WTC11 (cell line): Measurements from ENCODE around the gene GLRX2. TPM values are rescaled to one million over a fixed set of nuclear protein-coding genes. Genes with fewer than 3 reads are reported as not detected.

Experiments used
- ATAC-seq: fragments of 200-7000 bp; cut with Tn5 transposase; 2 replicates; pipeline ENCODE4 v1.10.0; 2021; ENCODE audit warnings: mild to moderate bottlenecking, moderate library complexity
- CTCF ChIA-PET: fragments of 300-600 bp; sonication (Branson Sonifier 250); formaldehyde crosslinking; loops from one replicate; lab custom pipeline; 2021; ENCODE audit warnings: antibody characterized with exemption; lab: Charles Lee
- POLR2A ChIA-PET: fragments of 350-600 bp; sonication (Branson Sonifier 250); formaldehyde crosslinking; loops from one replicate; lab custom pipeline; 2021; ENCODE audit warnings: antibody characterized with exemption; lab: Charles Lee
- DNase-seq: peaks from one replicate; pipeline ENCODE4 v3.0.0; 2021; ENCODE audit warnings: low spot score
- H3K27ac Mint-ChIP-seq: 2 replicates; pipeline ENCODE4 v1.8.0; 2021; ENCODE audit warnings: mixed read lengths
- H3K27me3 Mint-ChIP-seq: 2 replicates; pipeline ENCODE4 v1.8.0; 2021; ENCODE audit warnings: low read depth, mild to moderate bottlenecking, moderate library complexity, mixed read lengths
- H3K36me3 Mint-ChIP-seq: 2 replicates; pipeline ENCODE4 v1.8.0; 2021; ENCODE audit warnings: mixed read lengths
- H3K4me1 Mint-ChIP-seq: 2 replicates; pipeline ENCODE4 v1.8.0; 2022; ENCODE audit warnings: mixed read lengths
- H3K4me3 Mint-ChIP-seq: 2 replicates; pipeline ENCODE4 v1.8.0; 2021; ENCODE audit warnings: mild to moderate bottlenecking, moderate library complexity, mixed read lengths
- H3K9me3 Mint-ChIP-seq: 2 replicates; pipeline ENCODE4 v1.8.0; 2021; ENCODE audit warnings: mixed read lengths
- HMGA2 ChIP-seq: fragments of 250-450 bp; sonication (Bioruptor Pico); IDR thresholded peaks from 2 replicates; pipeline ENCODE4 v1.4.0; 2021; ENCODE audit warnings: mild to moderate bottlenecking, moderate library complexity
- MXD4 ChIP-seq: fragments of 250-450 bp; sonication (Bioruptor Pico); IDR thresholded peaks from 2 replicates; pipeline ENCODE4 v1.8.0; 2021; ENCODE audit warnings: mild to moderate bottlenecking, moderate library complexity, borderline replicate concordance
- NFE2L1 ChIP-seq: sonication (generic); formaldehyde crosslinking; IDR thresholded peaks from 2 replicates; pipeline ENCODE4 v1.8.1; 2023; ENCODE audit warnings: missing genetic modification reagents
- NR1H2 ChIP-seq: sonication (generic); formaldehyde crosslinking; IDR thresholded peaks from 2 replicates; pipeline ENCODE4 v1.9.0; 2021; ENCODE audit warnings: mild to moderate bottlenecking, moderate library complexity, missing genetic modification reagents
- OVOL2 ChIP-seq: fragments of 250-450 bp; sonication (Bioruptor Pico); IDR thresholded peaks from 2 replicates; pipeline ENCODE4 v1.9.0; 2021; ENCODE audit warnings: mild to moderate bottlenecking, borderline replicate concordance
- RELA ChIP-seq: sonication (generic); formaldehyde crosslinking; IDR thresholded peaks from 2 replicates; pipeline ENCODE4 v1.8.1; 2022; ENCODE audit warnings: missing genetic modification reagents, mild to moderate bottlenecking, borderline replicate concordance
- SOX15 ChIP-seq: fragments of 250-450 bp; sonication (Bioruptor Pico); IDR thresholded peaks from 2 replicates; pipeline ENCODE4 v1.9.0; 2021; ENCODE audit warnings: mild to moderate bottlenecking
- TCF7 ChIP-seq: sonication (generic); formaldehyde crosslinking; IDR thresholded peaks from 2 replicates; pipeline ENCODE4 v1.8.0; 2022; ENCODE audit warnings: mild to moderate bottlenecking, low read depth, missing genetic modification reagents, moderate library complexity
- ZBTB21 ChIP-seq: sonication (generic); formaldehyde crosslinking; IDR thresholded peaks from 2 replicates; pipeline ENCODE4 v1.8.1; 2023; ENCODE audit warnings: mild to moderate bottlenecking, missing genetic modification reagents, borderline replicate concordance
- ZNF671 ChIP-seq: fragments of 250-450 bp; sonication (Bioruptor Pico); IDR thresholded peaks from 2 replicates; pipeline ENCODE4 v1.8.0; 2021; ENCODE audit warnings: mild to moderate bottlenecking
- total RNA-seq: library from RNA; stranded (reverse); gene quantifications from 3 replicates; pipeline ENCODE4 v1.2.3, GENCODE V29; 2021
- TF ChIP-seq, protein P1 (sequence below): sonication (generic); formaldehyde crosslinking; IDR thresholded peaks from 2 replicates; pipeline ENCODE4 v1.8.0; 2023; ENCODE audit warnings: missing genetic modification reagents, mild to moderate bottlenecking, borderline replicate concordance
- TF ChIP-seq, protein P2 (sequence below): fragments of 200-600 bp; IDR thresholded peaks from 2 replicates; pipeline ENCODE4 v1.8.0; 2022; ENCODE audit warnings: antibody characterized with exemption
- TF ChIP-seq, protein P3 (sequence below): sonication (generic); formaldehyde crosslinking; IDR thresholded peaks from 2 replicates; pipeline ENCODE4 v1.8.1; 2023; ENCODE audit warnings: mild to moderate bottlenecking, missing genetic modification reagents, moderate library complexity
- TF ChIP-seq, protein P4 (sequence below): sonication (generic); formaldehyde crosslinking; IDR thresholded peaks from 2 replicates; pipeline ENCODE4 v1.8.1; 2022; ENCODE audit warnings: low read depth, mild to moderate bottlenecking, moderate library complexity, missing genetic modification reagents, borderline replicate concordance
- TF ChIP-seq, protein P5 (sequence below): sonication (generic); formaldehyde crosslinking; IDR thresholded peaks from 2 replicates; pipeline ENCODE4 v1.8.1; 2023; ENCODE audit warnings: mild to moderate bottlenecking, missing genetic modification reagents, moderate library complexity
- TF ChIP-seq, protein P6 (sequence below): sonication (generic); formaldehyde crosslinking; IDR thresholded peaks from 2 replicates; pipeline ENCODE4 v1.8.1; 2022; ENCODE audit warnings: missing genetic modification reagents, borderline replicate concordance
- TF ChIP-seq, protein P7 (sequence below): sonication (generic); formaldehyde crosslinking; IDR thresholded peaks from 2 replicates; pipeline ENCODE4 v1.8.0; 2022; ENCODE audit warnings: mild to moderate bottlenecking, missing genetic modification reagents

Gene GLRX2
- total RNA-seq, 1 experiment from 2014 or later: 8.4 TPM

DNA sequence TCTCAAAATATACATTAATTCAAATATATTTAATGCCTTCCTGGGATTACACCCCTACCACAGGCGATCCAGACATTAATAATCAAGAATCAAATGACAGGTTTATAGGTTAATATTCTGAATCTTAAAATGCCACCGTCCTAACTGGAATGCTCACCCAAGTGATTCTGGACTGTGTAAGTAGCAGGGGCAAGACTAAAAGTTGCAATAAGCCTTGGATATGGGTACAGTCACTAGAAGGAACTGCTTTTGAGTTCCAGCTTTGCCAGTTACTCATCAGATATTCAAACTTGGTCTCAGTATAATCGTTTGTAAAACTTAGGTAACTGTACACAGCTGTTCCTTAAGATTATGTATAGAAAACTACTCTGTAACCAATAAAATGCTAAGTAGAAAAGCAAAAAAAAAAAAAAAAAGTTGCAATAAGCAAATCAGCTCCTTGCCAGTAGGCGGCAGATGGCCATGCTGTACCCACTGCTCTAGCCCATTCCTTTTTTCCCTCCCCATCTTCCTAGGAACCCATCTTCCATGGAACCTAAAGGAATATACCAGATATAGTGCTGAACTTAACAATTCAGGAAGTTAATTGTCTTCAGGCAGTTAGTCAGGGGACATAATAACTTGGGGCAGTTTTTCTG lies 35.3 kb downstream of the GLRX2 start:
- no peak overlapping the region for H3K27ac Mint-ChIP-seq
- H3K27me3 Mint-ChIP-seq: no peaks in the 10 kb centered on the region
- no peaks in the 10 kb centered on the region for H3K9me3 Mint-ChIP-seq
- POLR2A ChIA-PET: interaction anchor here (0.5 to 2.1 kb wide), 4 partner anchors 10 to 607 kb away, joined by 3 to 10 read pairs (median 4); partner anchors contain the start of genes RO60 and UCHL5
- DNase-seq (peak; percentile 21), ATAC-seq (peak; percentile 81)
- H3K36me3 Mint-ChIP-seq: peaks cover 4% of the 10 kb centered on the region; the same call in 1 of the 2 replicates
- CTCF ChIA-PET: interaction anchor here (0.7 to 2.3 kb wide), 8 partner anchors 11 to 163 kb away, joined by 4 to 15 read pairs (median 4); partner anchors contain the start of genes CDC73, RO60 and UCHL5
- peaks cover 11% of the 10 kb centered on the region for H3K4me1 Mint-ChIP-seq
- TF ChIP-seq, protein P1, sequence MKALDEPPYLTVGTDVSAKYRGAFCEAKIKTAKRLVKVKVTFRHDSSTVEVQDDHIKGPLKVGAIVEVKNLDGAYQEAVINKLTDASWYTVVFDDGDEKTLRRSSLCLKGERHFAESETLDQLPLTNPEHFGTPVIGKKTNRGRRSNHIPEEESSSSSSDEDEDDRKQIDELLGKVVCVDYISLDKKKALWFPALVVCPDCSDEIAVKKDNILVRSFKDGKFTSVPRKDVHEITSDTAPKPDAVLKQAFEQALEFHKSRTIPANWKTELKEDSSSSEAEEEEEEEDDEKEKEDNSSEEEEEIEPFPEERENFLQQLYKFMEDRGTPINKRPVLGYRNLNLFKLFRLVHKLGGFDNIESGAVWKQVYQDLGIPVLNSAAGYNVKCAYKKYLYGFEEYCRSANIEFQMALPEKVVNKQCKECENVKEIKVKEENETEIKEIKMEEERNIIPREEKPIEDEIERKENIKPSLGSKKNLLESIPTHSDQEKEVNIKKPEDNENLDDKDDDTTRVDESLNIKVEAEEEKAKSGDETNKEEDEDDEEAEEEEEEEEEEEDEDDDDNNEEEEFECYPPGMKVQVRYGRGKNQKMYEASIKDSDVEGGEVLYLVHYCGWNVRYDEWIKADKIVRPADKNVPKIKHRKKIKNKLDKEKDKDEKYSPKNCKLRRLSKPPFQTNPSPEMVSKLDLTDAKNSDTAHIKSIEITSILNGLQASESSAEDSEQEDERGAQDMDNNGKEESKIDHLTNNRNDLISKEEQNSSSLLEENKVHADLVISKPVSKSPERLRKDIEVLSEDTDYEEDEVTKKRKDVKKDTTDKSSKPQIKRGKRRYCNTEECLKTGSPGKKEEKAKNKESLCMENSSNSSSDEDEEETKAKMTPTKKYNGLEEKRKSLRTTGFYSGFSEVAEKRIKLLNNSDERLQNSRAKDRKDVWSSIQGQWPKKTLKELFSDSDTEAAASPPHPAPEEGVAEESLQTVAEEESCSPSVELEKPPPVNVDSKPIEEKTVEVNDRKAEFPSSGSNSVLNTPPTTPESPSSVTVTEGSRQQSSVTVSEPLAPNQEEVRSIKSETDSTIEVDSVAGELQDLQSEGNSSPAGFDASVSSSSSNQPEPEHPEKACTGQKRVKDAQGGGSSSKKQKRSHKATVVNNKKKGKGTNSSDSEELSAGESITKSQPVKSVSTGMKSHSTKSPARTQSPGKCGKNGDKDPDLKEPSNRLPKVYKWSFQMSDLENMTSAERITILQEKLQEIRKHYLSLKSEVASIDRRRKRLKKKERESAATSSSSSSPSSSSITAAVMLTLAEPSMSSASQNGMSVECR (CRISPR knock-in tag): no peak
- TF ChIP-seq, protein P2, sequence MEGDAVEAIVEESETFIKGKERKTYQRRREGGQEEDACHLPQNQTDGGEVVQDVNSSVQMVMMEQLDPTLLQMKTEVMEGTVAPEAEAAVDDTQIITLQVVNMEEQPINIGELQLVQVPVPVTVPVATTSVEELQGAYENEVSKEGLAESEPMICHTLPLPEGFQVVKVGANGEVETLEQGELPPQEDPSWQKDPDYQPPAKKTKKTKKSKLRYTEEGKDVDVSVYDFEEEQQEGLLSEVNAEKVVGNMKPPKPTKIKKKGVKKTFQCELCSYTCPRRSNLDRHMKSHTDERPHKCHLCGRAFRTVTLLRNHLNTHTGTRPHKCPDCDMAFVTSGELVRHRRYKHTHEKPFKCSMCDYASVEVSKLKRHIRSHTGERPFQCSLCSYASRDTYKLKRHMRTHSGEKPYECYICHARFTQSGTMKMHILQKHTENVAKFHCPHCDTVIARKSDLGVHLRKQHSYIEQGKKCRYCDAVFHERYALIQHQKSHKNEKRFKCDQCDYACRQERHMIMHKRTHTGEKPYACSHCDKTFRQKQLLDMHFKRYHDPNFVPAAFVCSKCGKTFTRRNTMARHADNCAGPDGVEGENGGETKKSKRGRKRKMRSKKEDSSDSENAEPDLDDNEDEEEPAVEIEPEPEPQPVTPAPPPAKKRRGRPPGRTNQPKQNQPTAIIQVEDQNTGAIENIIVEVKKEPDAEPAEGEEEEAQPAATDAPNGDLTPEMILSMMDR: peak; percentile 17; the same call in 1 of the 2 replicates
- TF ChIP-seq, protein P3, sequence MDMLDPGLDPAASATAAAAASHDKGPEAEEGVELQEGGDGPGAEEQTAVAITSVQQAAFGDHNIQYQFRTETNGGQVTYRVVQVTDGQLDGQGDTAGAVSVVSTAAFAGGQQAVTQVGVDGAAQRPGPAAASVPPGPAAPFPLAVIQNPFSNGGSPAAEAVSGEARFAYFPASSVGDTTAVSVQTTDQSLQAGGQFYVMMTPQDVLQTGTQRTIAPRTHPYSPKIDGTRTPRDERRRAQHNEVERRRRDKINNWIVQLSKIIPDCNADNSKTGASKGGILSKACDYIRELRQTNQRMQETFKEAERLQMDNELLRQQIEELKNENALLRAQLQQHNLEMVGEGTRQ (CRISPR knock-in tag): no peak
- TF ChIP-seq MXD4: no peak
- H3K4me3 Mint-ChIP-seq: no peak overlapping the region

DNA sequence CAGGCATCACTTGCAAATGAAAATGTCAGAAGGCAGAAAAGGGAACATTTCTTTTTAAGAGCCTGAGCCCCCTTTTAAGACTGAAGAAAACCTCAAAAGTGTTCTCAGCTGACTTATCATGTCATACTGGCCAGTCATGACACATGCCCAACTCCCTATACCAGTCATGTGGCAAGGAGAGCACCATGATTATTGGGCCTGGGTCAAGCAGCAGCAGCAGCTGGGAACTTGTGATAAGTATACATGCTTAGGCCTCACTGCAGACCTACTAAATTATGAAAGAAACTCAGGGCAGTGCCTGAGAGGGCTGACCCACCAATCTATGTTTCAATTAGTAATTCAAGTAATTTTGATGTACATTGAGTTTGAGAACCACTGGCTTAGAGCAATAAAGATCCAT lies 37.2 kb downstream of the GLRX2 start:
- CTCF ChIA-PET: no interaction called here
- peak overlapping the region; percentile 58; the same call in 1 of the 2 replicates for H3K27ac Mint-ChIP-seq
- H3K4me1 Mint-ChIP-seq: peaks cover 22% of the 10 kb centered on the region
- POLR2A ChIA-PET: no interaction called here
- H3K36me3 Mint-ChIP-seq: peaks cover 4% of the 10 kb centered on the region; the same call in 1 of the 2 replicates
- DNase-seq: no peak
- no peak overlapping the region for H3K4me3 Mint-ChIP-seq
- no peaks in the 10 kb centered on the region for H3K9me3 Mint-ChIP-seq
- ATAC-seq: no peak
- no peak for TF ChIP-seq TCF7 (CRISPR knock-in tag)
- no peak for TF ChIP-seq SOX15 (CRISPR knock-in tag)
- TF ChIP-seq, protein P4, sequence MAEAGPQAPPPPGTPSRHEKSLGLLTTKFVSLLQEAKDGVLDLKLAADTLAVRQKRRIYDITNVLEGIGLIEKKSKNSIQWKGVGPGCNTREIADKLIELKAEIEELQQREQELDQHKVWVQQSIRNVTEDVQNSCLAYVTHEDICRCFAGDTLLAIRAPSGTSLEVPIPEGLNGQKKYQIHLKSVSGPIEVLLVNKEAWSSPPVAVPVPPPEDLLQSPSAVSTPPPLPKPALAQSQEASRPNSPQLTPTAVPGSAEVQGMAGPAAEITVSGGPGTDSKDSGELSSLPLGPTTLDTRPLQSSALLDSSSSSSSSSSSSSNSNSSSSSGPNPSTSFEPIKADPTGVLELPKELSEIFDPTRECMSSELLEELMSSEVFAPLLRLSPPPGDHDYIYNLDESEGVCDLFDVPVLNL (CRISPR knock-in tag): no peak
- TF ChIP-seq MXD4: no peak
- no peak for TF ChIP-seq NR1H2 (CRISPR knock-in tag)
- no peak for TF ChIP-seq HMGA2 (CRISPR knock-in tag)
- no peak for TF ChIP-seq ZBTB21
- no peak for TF ChIP-seq NFE2L1
- TF ChIP-seq, protein P5, sequence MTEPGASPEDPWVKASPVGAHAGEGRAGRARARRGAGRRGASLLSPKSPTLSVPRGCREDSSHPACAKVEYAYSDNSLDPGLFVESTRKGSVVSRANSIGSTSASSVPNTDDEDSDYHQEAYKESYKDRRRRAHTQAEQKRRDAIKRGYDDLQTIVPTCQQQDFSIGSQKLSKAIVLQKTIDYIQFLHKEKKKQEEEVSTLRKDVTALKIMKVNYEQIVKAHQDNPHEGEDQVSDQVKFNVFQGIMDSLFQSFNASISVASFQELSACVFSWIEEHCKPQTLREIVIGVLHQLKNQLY (CRISPR knock-in tag): no peak
- TF ChIP-seq, protein P6, sequence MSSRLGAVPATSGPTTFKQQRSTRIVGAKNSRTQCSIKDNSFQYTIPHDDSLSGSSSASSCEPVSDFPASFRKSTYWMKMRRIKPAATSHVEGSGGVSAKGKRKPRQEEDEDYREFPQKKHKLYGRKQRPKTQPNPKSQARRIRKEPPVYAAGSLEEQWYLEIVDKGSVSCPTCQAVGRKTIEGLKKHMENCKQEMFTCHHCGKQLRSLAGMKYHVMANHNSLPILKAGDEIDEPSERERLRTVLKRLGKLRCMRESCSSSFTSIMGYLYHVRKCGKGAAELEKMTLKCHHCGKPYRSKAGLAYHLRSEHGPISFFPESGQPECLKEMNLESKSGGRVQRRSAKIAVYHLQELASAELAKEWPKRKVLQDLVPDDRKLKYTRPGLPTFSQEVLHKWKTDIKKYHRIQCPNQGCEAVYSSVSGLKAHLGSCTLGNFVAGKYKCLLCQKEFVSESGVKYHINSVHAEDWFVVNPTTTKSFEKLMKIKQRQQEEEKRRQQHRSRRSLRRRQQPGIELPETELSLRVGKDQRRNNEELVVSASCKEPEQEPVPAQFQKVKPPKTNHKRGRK (CRISPR knock-in tag): no peak
- TF ChIP-seq, protein P7, sequence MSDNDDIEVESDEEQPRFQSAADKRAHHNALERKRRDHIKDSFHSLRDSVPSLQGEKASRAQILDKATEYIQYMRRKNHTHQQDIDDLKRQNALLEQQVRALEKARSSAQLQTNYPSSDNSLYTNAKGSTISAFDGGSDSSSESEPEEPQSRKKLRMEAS (CRISPR knock-in tag): no peak
- TF ChIP-seq OVOL2 (CRISPR knock-in tag): no peak
- TF ChIP-seq ZNF671 (CRISPR knock-in tag): no peak
- no peak for TF ChIP-seq RELA (CRISPR knock-in tag)
- no peaks in the 10 kb centered on the region for H3K27me3 Mint-ChIP-seq
